ENCODE results near the gene CCDC28B.

DNA sequence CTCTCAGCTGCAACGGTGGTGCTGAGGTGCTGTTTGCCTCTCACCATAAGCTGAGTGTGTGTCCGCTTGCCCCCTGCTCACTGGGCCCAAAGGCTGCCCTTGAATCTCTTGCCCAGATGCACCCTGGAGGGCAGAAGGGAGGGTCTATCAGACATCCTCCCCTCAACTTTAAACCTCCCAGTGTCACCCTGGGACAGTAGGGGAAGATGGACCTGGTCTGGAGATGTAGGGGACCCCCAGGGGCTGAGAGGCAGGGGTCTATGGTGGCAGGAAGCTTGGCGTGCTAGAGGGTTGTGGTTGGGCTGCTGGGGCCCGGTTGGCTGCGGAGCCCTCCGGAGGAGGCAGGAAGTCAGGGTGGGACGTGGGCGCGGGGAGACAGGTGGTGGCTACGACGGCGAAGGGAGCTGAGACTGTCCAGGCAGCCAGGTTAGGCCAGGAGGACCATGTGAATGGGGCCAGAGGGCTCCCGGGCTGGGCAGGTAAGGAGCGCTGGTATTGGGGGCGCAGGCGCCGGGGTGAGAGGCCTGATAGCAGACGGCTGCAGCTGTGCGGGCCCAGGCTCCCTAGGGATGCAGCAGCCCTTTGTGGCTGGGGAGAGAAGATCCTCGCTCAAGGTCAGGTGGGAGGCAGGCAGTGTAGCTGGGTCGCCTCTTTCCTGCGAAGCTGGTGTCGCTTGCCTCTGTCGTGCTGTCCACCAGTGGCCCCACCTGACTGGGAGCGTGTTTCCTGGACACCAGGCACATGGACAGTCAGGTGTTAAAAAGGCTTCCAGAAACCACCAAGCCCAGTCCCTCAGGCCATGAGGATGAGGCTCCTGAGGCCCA, 50.7 kb downstream of the CCDC28B start, which contains the start of gene LCK:
- TF ChIP-seq, protein P1, sequence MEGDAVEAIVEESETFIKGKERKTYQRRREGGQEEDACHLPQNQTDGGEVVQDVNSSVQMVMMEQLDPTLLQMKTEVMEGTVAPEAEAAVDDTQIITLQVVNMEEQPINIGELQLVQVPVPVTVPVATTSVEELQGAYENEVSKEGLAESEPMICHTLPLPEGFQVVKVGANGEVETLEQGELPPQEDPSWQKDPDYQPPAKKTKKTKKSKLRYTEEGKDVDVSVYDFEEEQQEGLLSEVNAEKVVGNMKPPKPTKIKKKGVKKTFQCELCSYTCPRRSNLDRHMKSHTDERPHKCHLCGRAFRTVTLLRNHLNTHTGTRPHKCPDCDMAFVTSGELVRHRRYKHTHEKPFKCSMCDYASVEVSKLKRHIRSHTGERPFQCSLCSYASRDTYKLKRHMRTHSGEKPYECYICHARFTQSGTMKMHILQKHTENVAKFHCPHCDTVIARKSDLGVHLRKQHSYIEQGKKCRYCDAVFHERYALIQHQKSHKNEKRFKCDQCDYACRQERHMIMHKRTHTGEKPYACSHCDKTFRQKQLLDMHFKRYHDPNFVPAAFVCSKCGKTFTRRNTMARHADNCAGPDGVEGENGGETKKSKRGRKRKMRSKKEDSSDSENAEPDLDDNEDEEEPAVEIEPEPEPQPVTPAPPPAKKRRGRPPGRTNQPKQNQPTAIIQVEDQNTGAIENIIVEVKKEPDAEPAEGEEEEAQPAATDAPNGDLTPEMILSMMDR (IDR thresholded peaks at IDR 0.05) = no peak
- TF ChIP-seq, protein P2, sequence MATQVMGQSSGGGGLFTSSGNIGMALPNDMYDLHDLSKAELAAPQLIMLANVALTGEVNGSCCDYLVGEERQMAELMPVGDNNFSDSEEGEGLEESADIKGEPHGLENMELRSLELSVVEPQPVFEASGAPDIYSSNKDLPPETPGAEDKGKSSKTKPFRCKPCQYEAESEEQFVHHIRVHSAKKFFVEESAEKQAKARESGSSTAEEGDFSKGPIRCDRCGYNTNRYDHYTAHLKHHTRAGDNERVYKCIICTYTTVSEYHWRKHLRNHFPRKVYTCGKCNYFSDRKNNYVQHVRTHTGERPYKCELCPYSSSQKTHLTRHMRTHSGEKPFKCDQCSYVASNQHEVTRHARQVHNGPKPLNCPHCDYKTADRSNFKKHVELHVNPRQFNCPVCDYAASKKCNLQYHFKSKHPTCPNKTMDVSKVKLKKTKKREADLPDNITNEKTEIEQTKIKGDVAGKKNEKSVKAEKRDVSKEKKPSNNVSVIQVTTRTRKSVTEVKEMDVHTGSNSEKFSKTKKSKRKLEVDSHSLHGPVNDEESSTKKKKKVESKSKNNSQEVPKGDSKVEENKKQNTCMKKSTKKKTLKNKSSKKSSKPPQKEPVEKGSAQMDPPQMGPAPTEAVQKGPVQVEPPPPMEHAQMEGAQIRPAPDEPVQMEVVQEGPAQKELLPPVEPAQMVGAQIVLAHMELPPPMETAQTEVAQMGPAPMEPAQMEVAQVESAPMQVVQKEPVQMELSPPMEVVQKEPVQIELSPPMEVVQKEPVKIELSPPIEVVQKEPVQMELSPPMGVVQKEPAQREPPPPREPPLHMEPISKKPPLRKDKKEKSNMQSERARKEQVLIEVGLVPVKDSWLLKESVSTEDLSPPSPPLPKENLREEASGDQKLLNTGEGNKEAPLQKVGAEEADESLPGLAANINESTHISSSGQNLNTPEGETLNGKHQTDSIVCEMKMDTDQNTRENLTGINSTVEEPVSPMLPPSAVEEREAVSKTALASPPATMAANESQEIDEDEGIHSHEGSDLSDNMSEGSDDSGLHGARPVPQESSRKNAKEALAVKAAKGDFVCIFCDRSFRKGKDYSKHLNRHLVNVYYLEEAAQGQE (IDR thresholded peaks at IDR 0.05) = no peak
- no peak for TF ChIP-seq POLR2AphosphoS2 (conservative IDR thresholded peaks at IDR 0.05; ENCODE audit: low read length)
- no peak for TF ChIP-seq POLR2A (IDR thresholded peaks at IDR 0.05; ENCODE audit: low read length)
- no peak for TF ChIP-seq CBX2 (IDR thresholded peaks at IDR 0.05; ENCODE audit: borderline replicate concordance, low read depth)
- no peak for TF ChIP-seq MAFK (IDR thresholded peaks at IDR 0.05; ENCODE audit: partially characterized antibody)
- no peak for TF ChIP-seq RAD21 (conservative IDR thresholded peaks at IDR 0.05 in 1 of 2, IDR thresholded peaks at IDR 0.05 in 1 of 2)
- TF ChIP-seq, protein P3, sequence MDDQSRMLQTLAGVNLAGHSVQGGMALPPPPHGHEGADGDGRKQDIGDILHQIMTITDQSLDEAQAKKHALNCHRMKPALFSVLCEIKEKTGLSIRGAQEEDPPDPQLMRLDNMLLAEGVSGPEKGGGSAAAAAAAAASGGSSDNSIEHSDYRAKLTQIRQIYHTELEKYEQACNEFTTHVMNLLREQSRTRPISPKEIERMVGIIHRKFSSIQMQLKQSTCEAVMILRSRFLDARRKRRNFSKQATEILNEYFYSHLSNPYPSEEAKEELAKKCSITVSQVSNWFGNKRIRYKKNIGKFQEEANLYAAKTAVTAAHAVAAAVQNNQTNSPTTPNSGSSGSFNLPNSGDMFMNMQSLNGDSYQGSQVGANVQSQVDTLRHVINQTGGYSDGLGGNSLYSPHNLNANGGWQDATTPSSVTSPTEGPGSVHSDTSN (IDR thresholded peaks at IDR 0.05) = no peak
- TF ChIP-seq, protein P4, sequence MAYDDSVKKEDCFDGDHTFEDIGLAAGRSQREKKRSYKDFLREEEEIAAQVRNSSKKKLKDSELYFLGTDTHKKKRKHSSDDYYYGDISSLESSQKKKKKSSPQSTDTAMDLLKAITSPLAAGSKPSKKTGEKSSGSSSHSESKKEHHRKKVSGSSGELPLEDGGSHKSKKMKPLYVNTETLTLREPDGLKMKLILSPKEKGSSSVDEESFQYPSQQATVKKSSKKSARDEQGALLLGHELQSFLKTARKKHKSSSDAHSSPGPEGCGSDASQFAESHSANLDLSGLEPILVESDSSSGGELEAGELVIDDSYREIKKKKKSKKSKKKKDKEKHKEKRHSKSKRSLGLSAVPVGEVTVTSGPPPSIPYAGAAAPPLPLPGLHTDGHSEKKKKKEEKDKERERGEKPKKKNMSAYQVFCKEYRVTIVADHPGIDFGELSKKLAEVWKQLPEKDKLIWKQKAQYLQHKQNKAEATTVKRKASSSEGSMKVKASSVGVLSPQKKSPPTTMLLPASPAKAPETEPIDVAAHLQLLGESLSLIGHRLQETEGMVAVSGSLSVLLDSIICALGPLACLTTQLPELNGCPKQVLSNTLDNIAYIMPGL (CRISPR knock-in tag; IDR thresholded peaks at IDR 0.05; ENCODE audit: borderline replicate concordance) = no peak
- TF ChIP-seq, protein P5, sequence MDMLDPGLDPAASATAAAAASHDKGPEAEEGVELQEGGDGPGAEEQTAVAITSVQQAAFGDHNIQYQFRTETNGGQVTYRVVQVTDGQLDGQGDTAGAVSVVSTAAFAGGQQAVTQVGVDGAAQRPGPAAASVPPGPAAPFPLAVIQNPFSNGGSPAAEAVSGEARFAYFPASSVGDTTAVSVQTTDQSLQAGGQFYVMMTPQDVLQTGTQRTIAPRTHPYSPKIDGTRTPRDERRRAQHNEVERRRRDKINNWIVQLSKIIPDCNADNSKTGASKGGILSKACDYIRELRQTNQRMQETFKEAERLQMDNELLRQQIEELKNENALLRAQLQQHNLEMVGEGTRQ (IDR thresholded peaks at IDR 0.05) = no peak
- TF ChIP-seq EHMT2 (IDR thresholded peaks at IDR 0.05; ENCODE audit: low read depth) = no peak

Data from A549 (cell line).